OCI-LY1 (cell line): Measurements from ENCODE around the gene BOC.

Experiments used
- EZH2 ChIP-seq: fragments of 200-600 bp; sonication (generic), shearing (Covaris generic); IDR thresholded peaks from 2 replicates; pipeline ENCODE4 v1.8.0; 2017; ENCODE audit warnings: borderline replicate concordance, mixed run types, mild to moderate bottlenecking, antibody characterized with exemption, low read length, moderate library complexity, mixed read lengths
- TF ChIP-seq, protein P1 (sequence below): fragments of 200-600 bp; sonication (generic), shearing (Covaris generic); IDR thresholded peaks from 2 replicates; pipeline ENCODE4 v1.5.1; 2017; ENCODE audit warnings: mild to moderate bottlenecking, antibody characterized with exemption, low read length, moderate library complexity, mixed read lengths

DNA sequence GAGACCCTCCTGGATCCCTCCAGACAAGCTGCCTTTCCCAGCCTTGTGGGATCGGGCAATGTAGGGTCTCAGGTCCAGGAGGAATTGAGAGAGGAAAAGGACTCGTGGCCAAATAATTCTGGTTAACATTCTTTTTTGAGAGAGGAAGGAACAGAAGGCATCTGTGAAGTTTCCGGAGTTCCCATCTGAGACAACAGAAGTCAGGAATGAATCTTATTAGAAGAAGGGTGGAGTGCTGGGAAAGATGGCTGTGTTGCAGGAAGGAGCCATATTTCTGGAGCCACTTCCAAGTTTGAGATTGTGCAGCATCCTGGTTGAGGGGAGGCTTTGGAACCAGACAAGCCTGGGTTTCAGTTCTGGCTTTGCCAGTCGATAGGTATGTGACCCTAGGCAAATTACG is 9.4 kb downstream of the BOC start:
- TF ChIP-seq, protein P1, sequence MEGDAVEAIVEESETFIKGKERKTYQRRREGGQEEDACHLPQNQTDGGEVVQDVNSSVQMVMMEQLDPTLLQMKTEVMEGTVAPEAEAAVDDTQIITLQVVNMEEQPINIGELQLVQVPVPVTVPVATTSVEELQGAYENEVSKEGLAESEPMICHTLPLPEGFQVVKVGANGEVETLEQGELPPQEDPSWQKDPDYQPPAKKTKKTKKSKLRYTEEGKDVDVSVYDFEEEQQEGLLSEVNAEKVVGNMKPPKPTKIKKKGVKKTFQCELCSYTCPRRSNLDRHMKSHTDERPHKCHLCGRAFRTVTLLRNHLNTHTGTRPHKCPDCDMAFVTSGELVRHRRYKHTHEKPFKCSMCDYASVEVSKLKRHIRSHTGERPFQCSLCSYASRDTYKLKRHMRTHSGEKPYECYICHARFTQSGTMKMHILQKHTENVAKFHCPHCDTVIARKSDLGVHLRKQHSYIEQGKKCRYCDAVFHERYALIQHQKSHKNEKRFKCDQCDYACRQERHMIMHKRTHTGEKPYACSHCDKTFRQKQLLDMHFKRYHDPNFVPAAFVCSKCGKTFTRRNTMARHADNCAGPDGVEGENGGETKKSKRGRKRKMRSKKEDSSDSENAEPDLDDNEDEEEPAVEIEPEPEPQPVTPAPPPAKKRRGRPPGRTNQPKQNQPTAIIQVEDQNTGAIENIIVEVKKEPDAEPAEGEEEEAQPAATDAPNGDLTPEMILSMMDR: no peak
- TF ChIP-seq EZH2: no peak
